Measurements from ENCODE around the gene ATAT1. TPM values are rescaled to one million over a fixed set of nuclear protein-coding genes. Genes with fewer than 3 reads are reported as not detected.

The ATAT1 gene
- total RNA-seq, 1 experiment from 2014 or later: 6.4 TPM

DNA sequence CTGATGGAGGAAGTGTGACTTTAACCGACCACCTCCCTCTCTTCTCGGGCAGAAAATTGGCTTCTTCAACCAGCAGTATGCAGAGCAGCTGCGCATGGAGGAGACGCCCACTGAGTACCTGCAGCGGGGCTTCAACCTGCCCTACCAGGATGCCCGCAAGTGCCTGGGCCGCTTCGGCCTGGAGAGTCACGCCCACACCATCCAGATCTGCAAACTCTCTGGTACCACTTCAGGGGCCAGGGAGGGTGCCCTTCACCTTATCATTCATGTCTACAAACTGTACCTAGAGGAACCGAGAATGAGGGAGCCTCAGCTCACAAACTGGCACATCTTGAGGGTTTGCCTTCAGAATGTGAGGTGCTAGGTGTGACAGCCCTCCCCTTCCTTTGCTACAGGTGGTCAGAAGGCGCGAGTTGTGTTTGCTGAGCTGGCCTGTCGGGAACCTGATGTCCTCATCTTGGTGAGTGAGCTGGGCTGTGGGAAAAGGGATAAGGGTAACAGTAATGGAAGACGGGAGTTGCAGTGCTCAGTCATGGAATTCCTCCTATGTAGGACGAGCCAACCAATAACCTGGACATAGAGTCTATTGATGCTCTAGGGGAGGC is 36.8 kb upstream of the ATAT1 start:
- DNase-seq (ENCODE audit: unreplicated experiment): no peak
- ChIA-PET POLR2A (interaction anchor here (1.0 to 2.1 kb wide), 2 partner anchors 10 to 14 kb away, joined by 4 to 13 read pairs; no protein-coding TSS in a partner anchor), CTCF (interaction anchor here (0.6 to 1.8 kb wide), 3 partner anchors 23 to 103 kb away, joined by 4 to 9 read pairs (median 5); no protein-coding TSS in a partner anchor)
- H3K4me3 Mint-ChIP-seq (ENCODE audit: unreplicated experiment): no peak overlapping the region
- H3K4me1 Mint-ChIP-seq (ENCODE audit: insufficient read depth, unreplicated experiment): no peaks in the 10 kb centered on the region
- peaks cover 68% of the 10 kb centered on the region for H3K36me3 Mint-ChIP-seq (ENCODE audit: insufficient read depth, unreplicated experiment)
- no peaks in the 10 kb centered on the region for H3K27me3 Mint-ChIP-seq (ENCODE audit: insufficient read depth, unreplicated experiment)
- TF ChIP-seq, protein P1, sequence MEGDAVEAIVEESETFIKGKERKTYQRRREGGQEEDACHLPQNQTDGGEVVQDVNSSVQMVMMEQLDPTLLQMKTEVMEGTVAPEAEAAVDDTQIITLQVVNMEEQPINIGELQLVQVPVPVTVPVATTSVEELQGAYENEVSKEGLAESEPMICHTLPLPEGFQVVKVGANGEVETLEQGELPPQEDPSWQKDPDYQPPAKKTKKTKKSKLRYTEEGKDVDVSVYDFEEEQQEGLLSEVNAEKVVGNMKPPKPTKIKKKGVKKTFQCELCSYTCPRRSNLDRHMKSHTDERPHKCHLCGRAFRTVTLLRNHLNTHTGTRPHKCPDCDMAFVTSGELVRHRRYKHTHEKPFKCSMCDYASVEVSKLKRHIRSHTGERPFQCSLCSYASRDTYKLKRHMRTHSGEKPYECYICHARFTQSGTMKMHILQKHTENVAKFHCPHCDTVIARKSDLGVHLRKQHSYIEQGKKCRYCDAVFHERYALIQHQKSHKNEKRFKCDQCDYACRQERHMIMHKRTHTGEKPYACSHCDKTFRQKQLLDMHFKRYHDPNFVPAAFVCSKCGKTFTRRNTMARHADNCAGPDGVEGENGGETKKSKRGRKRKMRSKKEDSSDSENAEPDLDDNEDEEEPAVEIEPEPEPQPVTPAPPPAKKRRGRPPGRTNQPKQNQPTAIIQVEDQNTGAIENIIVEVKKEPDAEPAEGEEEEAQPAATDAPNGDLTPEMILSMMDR (IDR thresholded peaks at IDR 0.05; ENCODE audit: unreplicated experiment): no peak
- no TSS peak for BruUV-seq (replicated peaks)
- H3K9me3 Mint-ChIP-seq (ENCODE audit: unreplicated experiment): no peaks in the 10 kb centered on the region
- intact Hi-C loops (cut with micrococcal nuclease): no loop called here
- no peak overlapping the region for H3K27ac Mint-ChIP-seq (ENCODE audit: low read depth, unreplicated experiment)

DNA sequence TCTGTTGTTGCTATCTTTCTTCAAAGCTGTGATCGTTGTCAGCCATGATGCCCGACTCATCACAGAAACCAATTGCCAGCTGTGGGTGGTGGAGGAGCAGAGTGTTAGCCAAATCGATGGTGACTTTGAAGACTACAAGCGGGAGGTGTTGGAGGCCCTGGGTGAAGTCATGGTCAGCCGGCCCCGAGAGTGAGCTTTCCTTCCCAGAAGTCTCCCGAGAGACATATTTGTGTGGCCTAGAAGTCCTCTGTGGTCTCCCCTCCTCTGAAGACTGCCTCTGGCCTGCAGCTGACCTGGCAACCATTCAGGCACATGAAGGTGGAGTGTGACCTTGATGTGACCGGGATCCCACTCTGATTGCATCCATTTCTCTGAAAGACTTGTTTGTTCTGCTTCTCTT is 36.2 kb upstream of the ATAT1 start:
- BruUV-seq (replicated peaks): no TSS peak
- ChIA-PET CTCF (interaction anchor here (1.5 to 1.8 kb wide), 2 partner anchors 22 to 46 kb away, joined by 5 to 9 read pairs; no protein-coding TSS in a partner anchor), POLR2A (interaction anchor here (0.9 to 2.1 kb wide), 3 partner anchors 9 to 17 kb away, joined by 3 to 13 read pairs (median 4); no protein-coding TSS in a partner anchor)
- Mint-ChIP-seq H3K36me3 (ENCODE audit: insufficient read depth, unreplicated experiment) (peaks cover 63% of the 10 kb centered on the region), H3K27me3 (ENCODE audit: insufficient read depth, unreplicated experiment) (no peaks in the 10 kb centered on the region), H3K4me3 (ENCODE audit: unreplicated experiment) (no peak overlapping the region), H3K27ac (ENCODE audit: low read depth, unreplicated experiment) (no peak overlapping the region), H3K4me1 (ENCODE audit: insufficient read depth, unreplicated experiment) (no peaks in the 10 kb centered on the region), H3K9me3 (ENCODE audit: unreplicated experiment) (no peaks in the 10 kb centered on the region)
- intact Hi-C loops (cut with micrococcal nuclease): no loop called here
- TF ChIP-seq, protein P1 (IDR thresholded peaks at IDR 0.05; ENCODE audit: unreplicated experiment): no peak
- DNase-seq (ENCODE audit: unreplicated experiment): no peak

DNA sequence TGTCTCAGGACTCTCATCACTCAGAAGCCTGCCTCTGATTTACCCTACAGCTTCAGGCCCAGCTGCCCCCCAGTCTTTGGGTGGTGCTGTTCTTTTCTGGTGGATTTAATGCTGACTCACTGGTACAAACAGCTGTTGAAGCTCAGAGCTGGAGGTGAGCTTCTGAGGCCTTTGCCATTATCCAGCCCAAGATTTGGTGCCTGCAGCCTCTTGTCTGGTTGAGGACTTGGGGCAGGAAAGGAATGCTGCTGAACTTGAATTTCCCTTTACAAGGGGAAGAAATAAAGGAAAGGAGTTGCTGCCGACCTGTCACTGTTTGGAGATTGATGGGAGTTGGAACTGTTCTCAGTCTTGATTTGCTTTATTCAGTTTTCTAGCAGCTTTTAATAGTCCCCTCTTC is 35.7 kb upstream of the ATAT1 start:
- no peaks in the 10 kb centered on the region for H3K4me1 Mint-ChIP-seq (ENCODE audit: insufficient read depth, unreplicated experiment)
- no peak for DNase-seq (ENCODE audit: unreplicated experiment)
- H3K36me3 Mint-ChIP-seq (ENCODE audit: insufficient read depth, unreplicated experiment): peaks cover 58% of the 10 kb centered on the region
- no peaks in the 10 kb centered on the region for H3K27me3 Mint-ChIP-seq (ENCODE audit: insufficient read depth, unreplicated experiment)
- H3K4me3 Mint-ChIP-seq (ENCODE audit: unreplicated experiment): no peak overlapping the region
- BruUV-seq (replicated peaks): no TSS peak
- intact Hi-C loops (cut with micrococcal nuclease): no loop called here
- TF ChIP-seq, protein P1 (IDR thresholded peaks at IDR 0.05; ENCODE audit: unreplicated experiment): no peak
- H3K27ac Mint-ChIP-seq (ENCODE audit: low read depth, unreplicated experiment): no peak overlapping the region
- no peaks in the 10 kb centered on the region for H3K9me3 Mint-ChIP-seq (ENCODE audit: unreplicated experiment)
- ChIA-PET CTCF (interaction anchor here (1.5 to 1.8 kb wide), 2 partner anchors 21 to 47 kb away, joined by 5 to 9 read pairs; no protein-coding TSS in a partner anchor), POLR2A (interaction anchor here (0.9 to 2.1 kb wide), 2 partner anchors 9 to 17 kb away, joined by 3 to 13 read pairs; no protein-coding TSS in a partner anchor)

DNA sequence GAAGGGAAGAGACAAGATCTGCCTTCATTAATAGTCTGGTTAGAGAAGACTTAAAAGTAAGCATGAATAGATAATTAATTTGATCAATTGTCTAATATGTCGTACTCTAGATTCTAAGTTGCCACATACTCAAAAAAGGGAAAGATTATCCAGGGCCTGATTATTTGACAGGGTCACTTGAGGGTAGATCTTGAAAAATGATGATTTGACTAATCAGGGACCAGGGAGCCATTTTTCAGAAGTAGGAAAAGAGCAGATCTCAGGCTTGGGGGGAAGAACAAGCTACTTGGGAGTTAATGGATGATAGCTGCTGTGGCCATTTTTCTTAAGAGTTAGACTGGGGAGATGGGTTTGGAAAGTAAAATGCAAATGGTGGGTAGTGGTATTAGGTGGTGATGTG is 34.4 kb upstream of the ATAT1 start:
- Mint-ChIP-seq H3K4me3 (ENCODE audit: unreplicated experiment) (no peak overlapping the region), H3K4me1 (ENCODE audit: insufficient read depth, unreplicated experiment) (no peaks in the 10 kb centered on the region), H3K27me3 (ENCODE audit: insufficient read depth, unreplicated experiment) (no peaks in the 10 kb centered on the region), H3K9me3 (ENCODE audit: unreplicated experiment) (no peaks in the 10 kb centered on the region), H3K36me3 (ENCODE audit: insufficient read depth, unreplicated experiment) (peaks cover 49% of the 10 kb centered on the region), H3K27ac (ENCODE audit: low read depth, unreplicated experiment) (no peak overlapping the region)
- intact Hi-C loops (cut with micrococcal nuclease): no loop called here
- BruUV-seq (replicated peaks): no TSS peak
- no peak for DNase-seq (ENCODE audit: unreplicated experiment)
- POLR2A ChIA-PET: interaction anchor here (0.6 to 1.2 kb wide), 5 partner anchors 18 to 145 kb away, joined by 3 to 4 read pairs (median 4); partner anchors contain the start of gene ABCF1
- CTCF ChIA-PET: interaction anchor here (0.6 to 1.2 kb wide), 4 partner anchors 12 to 109 kb away, joined by 3 to 4 read pairs (median 4); no protein-coding TSS in a partner anchor
- TF ChIP-seq, protein P1 (IDR thresholded peaks at IDR 0.05; ENCODE audit: unreplicated experiment): no peak

All from MCF 10A (cell line).